ENCODE data around the gene HDHD5.
"Not testable (repeated sequence)": the region's sequence is repeated elsewhere in the genome, so short reads cannot be mapped to it uniquely, and the experiment has no call there.

The HDHD5 gene

DNA sequence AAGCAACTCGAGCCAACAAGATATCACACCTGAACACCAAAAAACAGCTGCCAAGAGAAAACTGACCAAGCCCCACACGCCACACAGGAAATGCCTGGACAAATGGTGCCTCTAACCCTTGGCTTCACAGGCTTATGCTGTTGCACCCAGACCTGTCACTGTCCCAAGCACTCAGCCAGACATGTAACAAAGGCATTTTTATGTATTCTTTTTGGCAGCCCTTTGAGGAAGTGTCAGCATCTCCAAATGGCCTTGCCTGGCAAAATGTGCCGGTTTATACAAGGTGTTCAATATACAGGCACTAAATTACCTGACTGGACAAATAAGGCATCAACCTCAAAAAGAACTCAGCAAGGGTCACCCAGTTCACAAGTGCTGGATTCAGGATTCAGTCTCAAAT lies 6.1 kb downstream of the HDHD5 start:
- DNase-seq = no peak

DNA sequence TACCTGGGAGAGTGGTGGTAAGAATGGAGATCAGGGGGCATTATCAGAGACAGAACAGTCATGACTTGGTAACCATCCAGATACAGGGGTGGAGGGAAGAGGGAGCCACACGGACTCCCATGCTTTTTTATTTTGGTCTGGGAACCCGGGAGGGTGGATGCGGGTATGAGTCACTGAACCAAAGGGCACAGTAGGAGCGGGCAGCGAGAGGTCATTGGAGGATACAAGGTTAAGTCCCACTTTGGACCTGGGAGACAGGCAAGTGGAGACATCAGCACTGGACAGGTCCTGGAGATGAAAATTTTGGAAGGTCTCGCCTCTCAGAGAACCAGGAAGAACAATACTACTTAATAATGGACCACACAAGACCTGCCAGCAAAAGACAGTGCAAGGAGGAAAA lies 6.7 kb downstream of the HDHD5 start:
- no peak for DNase-seq

GRCh38 chr22:17149076-17149815 lies 9.8 kb downstream of the HDHD5 start:
- no peak for DNase-seq

DNA sequence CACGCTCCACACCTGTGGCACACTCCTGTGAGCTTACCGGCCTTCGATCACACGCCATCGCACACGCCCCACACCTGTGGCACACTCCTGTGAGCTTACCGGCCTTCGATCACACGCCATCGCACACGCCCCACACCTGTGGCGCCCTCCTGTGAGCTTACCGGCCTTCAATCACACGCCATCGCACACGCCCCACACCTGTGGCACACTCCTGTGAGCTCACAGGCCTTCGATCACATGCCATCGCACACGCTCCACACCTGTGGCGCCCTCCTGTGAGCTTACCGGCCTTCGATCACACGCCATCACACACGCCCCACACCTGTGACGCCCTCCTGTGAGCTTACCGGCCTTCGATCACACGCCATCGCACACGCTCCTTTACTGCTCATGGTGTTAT lies 11.6 kb downstream of the HDHD5 start:
- not testable (repeated sequence) for DNase-seq

- DNase-seq = no peak
Measured at GRCh38 chr22:17145021-17145680, 13.9 kb downstream of the HDHD5 start.

GRCh38 chr22:17143826-17144225 lies 15.3 kb downstream of the HDHD5 start:
- no peak for DNase-seq

- no peak for DNase-seq
Measured at GRCh38 chr22:17143101-17143500, 16.0 kb downstream of the HDHD5 start.

DNA sequence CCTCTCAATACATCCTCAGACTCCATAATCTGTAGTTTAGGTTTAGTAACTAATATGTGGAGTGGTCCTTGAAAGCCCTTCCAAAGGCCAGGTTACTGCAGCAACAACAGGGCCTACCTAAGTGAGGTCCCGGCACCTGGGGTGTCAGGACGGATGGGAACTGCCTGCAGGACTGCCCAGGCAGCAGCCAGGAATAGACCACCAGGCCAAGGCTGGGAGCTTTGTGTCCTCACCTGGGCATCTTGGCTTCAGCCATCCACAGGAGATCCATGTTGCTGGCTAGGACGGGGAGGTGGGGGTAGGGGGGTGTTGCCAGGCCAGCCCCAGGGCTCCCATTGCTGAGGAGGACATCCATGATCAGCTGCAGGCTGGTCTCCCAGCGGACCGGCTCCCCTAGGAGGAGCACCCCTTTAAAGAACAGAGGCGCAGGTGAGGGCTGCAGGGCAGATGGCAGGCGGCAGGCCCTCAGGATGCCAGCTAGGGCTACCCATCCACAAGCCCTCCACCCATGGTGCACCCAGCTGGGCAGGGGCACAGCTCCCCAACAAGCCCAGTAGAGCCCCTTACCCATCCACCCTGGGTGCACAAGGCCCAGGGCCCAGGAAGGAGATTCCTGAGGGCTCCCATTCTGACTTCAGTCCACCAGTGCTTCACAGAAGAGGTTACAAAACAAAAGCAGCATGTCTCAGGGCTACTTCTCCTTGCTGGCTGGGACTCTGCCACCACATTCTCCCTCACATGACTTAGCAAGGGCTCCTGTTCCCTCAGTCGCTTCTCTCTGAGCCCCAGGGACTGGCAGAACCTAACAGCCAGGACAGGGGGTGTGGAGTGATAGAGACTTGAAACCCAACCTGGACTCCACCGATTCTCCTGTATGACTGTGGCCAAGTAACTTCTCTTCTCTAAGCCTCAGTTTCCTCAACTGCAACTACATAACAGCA lies 18.0 kb downstream of the HDHD5 start:
- DNase-seq = no peak

- DNase-seq = no peak
Measured at GRCh38 chr22:17140022-17140421, 19.1 kb downstream of the HDHD5 start.

GRCh38 chr22:17138513-17138912 lies 20.6 kb downstream of the HDHD5 start:
- DNase-seq = no peak

DNA sequence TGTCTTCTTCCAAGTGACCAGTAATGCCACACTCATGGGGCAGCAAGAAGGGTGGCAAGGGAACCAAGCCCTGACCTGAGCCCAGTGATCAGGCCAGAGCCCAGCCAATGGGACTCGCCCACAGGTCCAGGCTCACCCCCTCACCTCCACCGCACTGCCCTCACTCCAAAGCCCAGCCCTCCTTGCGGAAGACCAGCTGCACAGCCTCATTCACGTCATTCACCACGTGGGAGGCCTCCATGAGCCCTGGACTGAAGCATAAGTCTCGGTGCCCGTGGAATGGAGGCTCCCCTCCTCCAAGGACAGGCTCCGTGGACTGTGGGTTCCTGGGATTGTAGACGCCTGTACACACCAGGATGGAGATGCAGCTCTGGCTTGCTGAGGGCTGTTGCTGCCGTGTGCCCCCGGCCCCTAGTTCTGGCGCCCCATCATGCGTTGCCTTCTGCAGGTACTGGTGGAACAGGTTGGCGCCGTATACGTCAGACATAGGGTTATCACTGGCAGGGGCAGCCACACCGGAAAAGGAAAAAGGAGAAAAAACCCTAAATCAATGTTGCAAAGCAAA lies 21.1 kb downstream of the HDHD5 start:
- DNase-seq = no peak

- DNase-seq = no peak
Measured at GRCh38 chr22:17137170-17137569, 21.9 kb downstream of the HDHD5 start.

GRCh38 chr22:17135153-17135760 lies 23.8 kb downstream of the HDHD5 start:
- DNase-seq = no peak

GRCh38 chr22:17133137-17133536 lies 25.9 kb downstream of the HDHD5 start:
- DNase-seq = no peak

DNA sequence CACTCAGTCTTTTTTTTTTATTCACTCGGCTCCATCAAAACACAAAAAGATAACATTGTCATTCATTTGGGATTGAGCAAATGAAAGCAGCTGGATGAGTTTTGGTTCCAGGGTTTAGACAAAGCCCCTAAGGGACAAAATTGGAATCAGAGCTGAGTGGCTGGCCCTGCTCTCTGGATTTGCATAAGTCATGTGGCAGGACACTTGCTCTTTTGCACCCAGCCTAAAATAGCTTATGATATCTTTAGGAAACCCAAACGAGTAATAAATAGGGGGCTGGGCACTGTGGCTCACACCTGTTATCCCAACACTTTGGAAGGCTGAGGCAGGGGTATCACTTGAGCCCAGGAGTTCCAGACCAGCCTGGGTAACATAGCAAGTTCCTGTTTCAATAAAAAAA lies 27.0 kb downstream of the HDHD5 start:
- no peak for DNase-seq

DNA sequence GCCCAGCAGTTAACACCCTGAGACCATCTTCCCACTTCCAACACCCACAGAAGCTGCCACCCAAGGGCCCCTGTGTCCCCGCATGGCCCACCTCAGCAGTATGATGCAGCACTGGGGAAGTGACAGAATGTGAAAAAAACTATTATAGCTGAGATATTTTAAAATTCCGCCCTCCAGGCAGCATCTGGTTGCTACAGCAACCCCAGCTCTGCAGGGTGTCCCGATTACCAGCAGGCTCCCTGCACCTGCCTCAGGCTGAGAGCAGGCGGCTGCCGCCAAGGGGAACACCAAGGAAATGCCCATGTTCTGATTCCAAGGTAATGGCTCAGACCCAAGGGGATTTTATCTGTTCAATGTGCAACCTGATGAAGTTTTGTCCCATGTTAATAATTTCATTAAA lies 27.4 kb downstream of the HDHD5 start:
- DNase-seq = no peak

- DNase-seq = no peak
Measured at GRCh38 chr22:17130199-17130598, 28.9 kb downstream of the HDHD5 start.

DNA sequence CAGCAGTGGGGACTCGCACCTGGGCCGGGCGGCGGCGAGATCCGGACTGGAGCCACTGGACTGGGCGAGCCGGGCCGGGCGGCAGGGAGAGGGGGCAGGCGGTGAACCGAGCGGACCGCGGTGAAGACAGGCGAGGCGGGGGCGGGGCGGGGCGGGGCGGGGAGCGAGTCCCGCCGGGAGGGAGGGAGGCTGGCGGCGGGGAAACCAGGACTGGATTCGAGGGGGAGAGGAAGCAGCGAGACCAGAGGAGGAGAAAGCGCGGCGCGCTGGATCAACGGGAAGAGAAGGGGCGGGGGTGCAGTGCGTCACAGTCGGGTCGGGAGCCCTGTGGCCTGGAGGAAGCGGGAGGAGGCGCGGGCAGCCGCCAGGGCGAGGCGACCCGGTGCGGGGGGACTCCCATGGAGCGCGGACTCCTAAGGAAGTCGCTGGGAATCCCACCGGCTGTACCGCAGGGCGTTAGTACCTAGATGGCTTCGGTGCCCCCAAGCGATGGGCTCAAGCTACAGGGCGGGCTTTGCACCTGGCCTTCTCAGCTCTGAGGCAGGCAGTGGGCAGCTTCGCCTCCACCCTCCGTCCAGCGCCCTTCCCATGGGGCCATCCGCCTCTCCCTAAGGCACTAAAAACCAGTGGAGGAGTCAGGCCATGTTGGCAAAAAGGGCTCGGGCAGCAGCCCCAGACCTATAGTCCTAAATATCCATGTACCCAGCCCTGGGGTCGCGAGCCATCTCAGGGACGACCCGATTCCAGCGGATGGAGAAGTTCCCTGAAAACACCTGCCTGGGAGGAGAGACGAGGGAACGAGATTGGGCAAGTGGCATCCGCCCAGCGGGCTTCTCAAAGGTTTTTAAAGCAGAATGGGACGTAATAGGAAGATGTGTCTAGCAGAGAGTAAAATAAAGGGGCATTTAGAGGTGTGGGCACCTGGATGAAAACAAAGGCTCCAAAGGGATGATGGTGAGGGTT lies 37.6 kb downstream of the HDHD5 start, which contains the start of gene TMEM121B:
TSS of gene TMEM121B (minus strand) at position 128 of the 963 bp plus-strand sequence. CDS start 233 bp downstream, outside the sequence.
- DNase-seq = peak; percentile 22

- DNase-seq = peak; percentile 42
Measured at GRCh38 chr22:17120711-17121232, 38.3 kb downstream of the HDHD5 start.

GRCh38 chr22:17120281-17120680 lies 38.8 kb downstream of the HDHD5 start:
- peak; percentile 60 for DNase-seq

Measured in activated naive CD4-positive, alpha-beta T cell treated with anti-CD3 and anti-CD28 coated beads, Interleukin-2, amount 50 U/mL, for 16 hours (primary cell).